Medulla oblongata (tissue), 1 donor: ENCODE data around the gene PIK3R4.

Experiments used
- DNase-seq: peaks from one replicate; pipeline ENCODE4 v3.0.0-alpha.2; 2015; ENCODE audit errors: extremely low spot score

PIK3R4 gene

GRCh38 chr3:130688697-130689470, 57.7 kb downstream of the PIK3R4 start:
- DNase-seq: no peak

- no peak for DNase-seq
These were observed 58.5 kb downstream of the PIK3R4 start for GRCh38 chr3:130688015-130688688.

- no peak for DNase-seq
These were observed 59.3 kb downstream of the PIK3R4 start for GRCh38 chr3:130687327-130687726.

- no peak for DNase-seq
These were observed 59.8 kb downstream of the PIK3R4 start for GRCh38 chr3:130686833-130687232.

GRCh38 chr3:130682131-130682530, 64.5 kb downstream of the PIK3R4 start:
- DNase-seq: no peak

- no peak for DNase-seq
These were observed 67.4 kb downstream of the PIK3R4 start for GRCh38 chr3:130679218-130679617.

- DNase-seq: no peak
These were observed 69.3 kb downstream of the PIK3R4 start for GRCh38 chr3:130677343-130677742.

- DNase-seq: no peak
These were observed 74.9 kb downstream of the PIK3R4 start for GRCh38 chr3:130671545-130672312.

GRCh38 chr3:130669740-130670139, 76.9 kb downstream of the PIK3R4 start:
- no peak for DNase-seq

GRCh38 chr3:130663092-130663491, 83.5 kb downstream of the PIK3R4 start:
- no peak for DNase-seq

- no peak for DNase-seq
These were observed 84.1 kb downstream of the PIK3R4 start for GRCh38 chr3:130662501-130662996.

- no peak for DNase-seq
These were observed 85.3 kb downstream of the PIK3R4 start for GRCh38 chr3:130661140-130661891.

- no peak for DNase-seq
These were observed 86.7 kb downstream of the PIK3R4 start for GRCh38 chr3:130659911-130660310.

GRCh38 chr3:130658678-130659077, 88.0 kb downstream of the PIK3R4 start:
- DNase-seq: no peak

GRCh38 chr3:130656627-130657026, 90.0 kb downstream of the PIK3R4 start:
- no peak for DNase-seq

GRCh38 chr3:130654921-130655320, 91.7 kb downstream of the PIK3R4 start:
- no peak for DNase-seq

GRCh38 chr3:130654091-130654490, 92.5 kb downstream of the PIK3R4 start:
- DNase-seq: no peak

GRCh38 chr3:130649061-130649654, 97.5 kb downstream of the PIK3R4 start:
- DNase-seq: no peak

- no peak for DNase-seq
These were observed 98.3 kb downstream of the PIK3R4 start for GRCh38 chr3:130648293-130648692.

GRCh38 chr3:130645261-130645660, 101.4 kb downstream of the PIK3R4 start:
- DNase-seq: no peak

GRCh38 chr3:130644628-130645253, 101.9 kb downstream of the PIK3R4 start:
- DNase-seq: no peak
